OCI-LY7 (cell line): ENCODE results near the gene SNAP29.

Source experiments
- EZH2phosphoT487 ChIP-seq: fragments of 200-600 bp; sonication (generic); IDR thresholded peaks from 2 replicates; pipeline ENCODE4 v1.6.1; 2018; ENCODE audit warnings: low read depth, borderline replicate concordance, mild to moderate bottlenecking, mixed run types, antibody characterized with exemption, low read length, moderate library complexity, mixed read lengths
- TF ChIP-seq, protein P1 (sequence below): fragments of 200-600 bp; sonication (generic); conservative IDR thresholded peaks from 2 replicates; pipeline ENCODE4 v1.5.1; 2014; ENCODE audit warnings: mild to moderate bottlenecking, antibody characterized with exemption, low read length, moderate library complexity, mixed read lengths

- TF ChIP-seq, protein P1, sequence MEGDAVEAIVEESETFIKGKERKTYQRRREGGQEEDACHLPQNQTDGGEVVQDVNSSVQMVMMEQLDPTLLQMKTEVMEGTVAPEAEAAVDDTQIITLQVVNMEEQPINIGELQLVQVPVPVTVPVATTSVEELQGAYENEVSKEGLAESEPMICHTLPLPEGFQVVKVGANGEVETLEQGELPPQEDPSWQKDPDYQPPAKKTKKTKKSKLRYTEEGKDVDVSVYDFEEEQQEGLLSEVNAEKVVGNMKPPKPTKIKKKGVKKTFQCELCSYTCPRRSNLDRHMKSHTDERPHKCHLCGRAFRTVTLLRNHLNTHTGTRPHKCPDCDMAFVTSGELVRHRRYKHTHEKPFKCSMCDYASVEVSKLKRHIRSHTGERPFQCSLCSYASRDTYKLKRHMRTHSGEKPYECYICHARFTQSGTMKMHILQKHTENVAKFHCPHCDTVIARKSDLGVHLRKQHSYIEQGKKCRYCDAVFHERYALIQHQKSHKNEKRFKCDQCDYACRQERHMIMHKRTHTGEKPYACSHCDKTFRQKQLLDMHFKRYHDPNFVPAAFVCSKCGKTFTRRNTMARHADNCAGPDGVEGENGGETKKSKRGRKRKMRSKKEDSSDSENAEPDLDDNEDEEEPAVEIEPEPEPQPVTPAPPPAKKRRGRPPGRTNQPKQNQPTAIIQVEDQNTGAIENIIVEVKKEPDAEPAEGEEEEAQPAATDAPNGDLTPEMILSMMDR: no peak
- TF ChIP-seq EZH2phosphoT487: no peak
These were observed 7.2 kb downstream of the SNAP29 start for GRCh38 chr22:20865875-20866445.
